T-cell (primary cell): ENCODE results near the gene FBLN2. TPM values are rescaled to one million over a fixed set of nuclear protein-coding genes. Genes with fewer than 3 reads are reported as not detected.

ENCODE experiments used
- ATAC-seq, 4 experiments: fragments of 200-7000 bp in 3 of 4; fragments of 150-1000 bp in 1 of 4; cut with Tn5 transposase; replicated peaks in 1 of 4; 1 replicate in 3 of 4; 2 replicates in 1 of 4; pipeline ENCODE4 v1.10.0; 2021; ENCODE audit warnings: moderate library complexity in 3 of 4, mild to moderate bottlenecking in 2 of 4, moderate number of reproducible peaks in 1 of 4
- CTCF ChIA-PET, 2 donors: fragments of 300-600 bp; sonication (Branson Sonifier 250); formaldehyde crosslinking; loops; one replicate each; lab custom pipeline; 2022; ENCODE audit warnings: antibody characterized with exemption in 2 of 2; lab: Charles Lee
- POLR2A ChIA-PET, 2 donors: fragments of 300-600 bp; sonication (Branson Sonifier 250); formaldehyde crosslinking; loops; one replicate each; lab custom pipeline; 2022; ENCODE audit warnings: antibody characterized with exemption in 2 of 2; lab: Charles Lee
- DNase-seq, 35 experiments: peaks; one replicate each; pipeline versions ENCODE4 v3.0.0 to v3.0.0-alpha.2; 2013 to 2023
- H3K27ac ChIP-seq: one replicate; pipeline ENCODE4 v1.5.1; 2013; ENCODE audit warnings: low read length
- H3K27me3 ChIP-seq, 2 experiments: replicated peaks in 1 of 2; 1 replicate in 1 of 2; 2 replicates in 1 of 2; pipeline versions ENCODE4 v1.6.1 to v1.7.0; 2013; ENCODE audit warnings: low read length in 1 of 2, mixed read lengths in 1 of 2; ENCODE audit not compliant: control insufficient read depth in 2 of 2, insufficient read depth in 2 of 2; ENCODE audit errors: extremely low read depth in 1 of 2
- H3K36me3 ChIP-seq, 2 donors: 1 replicate in 1 of 2; 2 replicates in 1 of 2; pipeline versions ENCODE4 v1.6.1 to v1.7.0; 2013; ENCODE audit warnings: low read length in 1 of 2; ENCODE audit not compliant: control insufficient read depth in 2 of 2, insufficient read depth in 1 of 2; ENCODE audit errors: extremely low read depth in 1 of 2
- H3K4me1 ChIP-seq, 2 experiments: 1 replicate in 1 of 2; 2 replicates in 1 of 2; pipeline versions ENCODE4 v1.6.1 to v1.7.0; 2013; ENCODE audit warnings: low read length in 2 of 2, mixed read lengths in 1 of 2; ENCODE audit not compliant: insufficient read depth in 2 of 2, control insufficient read depth in 1 of 2; ENCODE audit errors: extremely low read depth in 1 of 2
- H3K4me3 ChIP-seq, 2 donors: 1 replicate in 1 of 2; 2 replicates in 1 of 2; pipeline versions ENCODE4 v1.5.1 to v1.7.0; 2013; ENCODE audit warnings: mild to moderate bottlenecking in 2 of 2, low read length in 1 of 2, moderate library complexity in 1 of 2; ENCODE audit not compliant: control insufficient read depth in 1 of 2; ENCODE audit errors: extremely low read depth in 1 of 2
- H3K9me3 ChIP-seq: 2 replicates; pipeline ENCODE4 v1.7.0; 2013
- H3K27ac Mint-ChIP-seq, 2 donors: one replicate each; pipeline ENCODE4 v1.8.0; 2020 to 2021; ENCODE audit warnings: mild to moderate bottlenecking in 2 of 2, mixed read lengths in 2 of 2
- H3K27me3 Mint-ChIP-seq, 2 donors: one replicate each; pipeline ENCODE4 v1.8.0; 2021 to 2022; ENCODE audit warnings: mixed read lengths in 2 of 2
- H3K36me3 Mint-ChIP-seq: one replicate; pipeline ENCODE4 v1.8.0; 2021; ENCODE audit warnings: mixed read lengths
- H3K4me1 Mint-ChIP-seq, 3 donors: one replicate each; pipeline ENCODE4 v1.8.0; 2020 to 2022; ENCODE audit warnings: mixed read lengths in 3 of 3, mild to moderate bottlenecking in 1 of 3
- H3K4me3 Mint-ChIP-seq, 3 donors: one replicate each; pipeline ENCODE4 v1.8.0; 2020 to 2022; ENCODE audit warnings: mild to moderate bottlenecking in 3 of 3, mixed read lengths in 3 of 3, moderate library complexity in 3 of 3
- H3K9me3 Mint-ChIP-seq, 3 donors: one replicate each; pipeline ENCODE4 v1.8.0; 2020 to 2022; ENCODE audit warnings: mixed read lengths in 3 of 3
- WGBS: methylation state at CpG from one replicate; pipeline ENCODE4 v1.1.5; 2013; ENCODE audit warnings: missing lambda C conversion rate; ENCODE audit not compliant: insufficient coverage; 5-methylcytosine and 5-hydroxymethylcytosine counted together
- total RNA-seq, 35 experiments: library from RNA in 6 of 35; stranded (reverse) in 6 of 35; fragments of 120-200 nt in 1 of 35; gene quantifications; one replicate each; pipeline versions ENCODE4 v1.2.1 to v1.2.4 and lab custom pipeline; 2013 to 2026

FBLN2 gene
- total RNA-seq, 5 donors from 2014 or later (not counting 1 experiment from before 2014, with no cell fraction given), result 1.5 to 5.8 (median 2.8) TPM

DNA sequence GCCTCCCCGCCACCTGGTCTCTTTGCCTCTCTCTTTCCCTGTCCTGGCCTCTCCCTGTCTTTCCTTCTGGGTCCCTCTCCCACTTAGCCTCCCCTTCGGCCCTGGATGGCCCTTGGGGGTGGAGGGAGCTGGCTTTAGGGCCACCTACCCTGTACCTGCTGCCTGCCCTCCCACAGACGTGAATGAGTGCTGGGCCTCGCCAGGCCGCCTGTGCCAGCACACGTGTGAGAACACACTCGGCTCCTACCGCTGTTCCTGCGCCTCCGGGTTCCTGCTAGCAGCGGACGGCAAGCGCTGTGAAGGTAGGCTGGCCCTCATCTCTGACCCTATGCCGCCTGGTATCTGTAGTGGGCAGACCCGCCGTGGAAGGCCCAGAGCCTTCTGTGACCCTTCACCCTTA, 80.7 kb downstream of the FBLN2 start:
- H3K27me3 ChIP-seq, result peaks cover 0 to 5% of the 10 kb centered on the region in 2 experiments
- Mint-ChIP-seq H3K9me3 (no peaks in the 10 kb centered on the region), H3K4me1 (no peaks in the 10 kb centered on the region), H3K36me3 (no peaks in the 10 kb centered on the region), H3K4me3 (no peak overlapping the region), H3K27ac (no peak overlapping the region), H3K27me3 (no peaks in the 10 kb centered on the region)
- CTCF ChIA-PET, result no interaction called here
- no peak overlapping the region for H3K4me3 ChIP-seq
- H3K36me3 ChIP-seq, result no peaks in the 10 kb centered on the region
- DNase-seq (no peak), ATAC-seq (no peak)
- H3K27ac ChIP-seq, result no peak overlapping the region
- no peaks in the 10 kb centered on the region for H3K9me3 ChIP-seq
- 92% methylated on average over 14 of the region's 16 CpGs for WGBS
- POLR2A ChIA-PET, result no interaction called here
- H3K4me1 ChIP-seq, result no peaks in the 10 kb centered on the region

GRCh38 chr3:13631256-13631655, 82.3 kb downstream of the FBLN2 start:
- Mint-ChIP-seq H3K4me3 (no peak overlapping the region), H3K4me1 (no peaks in the 10 kb centered on the region), H3K27me3 (no peaks in the 10 kb centered on the region), H3K36me3 (no peaks in the 10 kb centered on the region), H3K27ac (no peak overlapping the region), H3K9me3 (no peaks in the 10 kb centered on the region)
- H3K27ac ChIP-seq, result no peak overlapping the region
- ATAC-seq, result no peak
- WGBS, result 77% methylated on average over 12 of the region's 13 CpGs
- no peak overlapping the region for H3K4me3 ChIP-seq
- H3K4me1 ChIP-seq, result no peaks in the 10 kb centered on the region
- H3K27me3 ChIP-seq, result peaks cover 0 to 8% of the 10 kb centered on the region in 2 experiments
- no peaks in the 10 kb centered on the region for H3K9me3 ChIP-seq
- DNase-seq, result no peak
- ChIA-PET CTCF (no interaction called here), POLR2A (no interaction called here)
- no peaks in the 10 kb centered on the region for H3K36me3 ChIP-seq

DNA sequence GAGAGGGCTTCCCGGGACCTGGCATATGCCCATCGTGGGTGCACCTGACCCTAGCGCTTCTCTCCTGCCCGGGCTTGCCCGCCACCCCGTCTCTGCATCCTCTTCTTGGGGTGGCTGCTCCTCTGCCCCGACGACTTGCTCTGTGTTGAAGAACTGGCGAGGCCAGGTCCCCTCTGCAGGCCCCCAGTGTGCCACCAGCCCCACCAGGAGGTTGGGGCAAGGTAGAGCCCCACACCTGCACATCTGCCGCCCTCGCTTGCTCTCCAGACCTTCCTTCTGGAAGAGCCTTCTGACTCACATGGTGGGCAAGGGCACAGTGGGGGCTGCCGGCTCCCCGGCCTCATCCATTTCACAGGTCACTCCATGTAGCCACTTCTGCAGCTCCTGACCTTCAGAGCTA, 84.3 kb downstream of the FBLN2 start:
- Mint-ChIP-seq H3K9me3 (no peaks in the 10 kb centered on the region), H3K4me3 (no peak overlapping the region), H3K4me1 (no peaks in the 10 kb centered on the region), H3K27ac (no peak overlapping the region), H3K36me3 (no peaks in the 10 kb centered on the region), H3K27me3 (peaks cover 0 to 2% of the 10 kb centered on the region in 2 donors)
- H3K9me3 ChIP-seq, result no peaks in the 10 kb centered on the region
- no peaks in the 10 kb centered on the region for H3K4me1 ChIP-seq
- WGBS, result 88% methylated on average over 13 of the region's 13 CpGs
- no peak for ATAC-seq
- no peak for DNase-seq
- H3K4me3 ChIP-seq, result no peak overlapping the region
- ChIA-PET CTCF (interaction anchor here in 1 of 2 donors (1.3 kb wide), 1 partner anchor 17 kb away, joined by 4 read pairs; no protein-coding TSS in a partner anchor), POLR2A (no interaction called here)
- no peak overlapping the region for H3K27ac ChIP-seq
- no peaks in the 10 kb centered on the region for H3K36me3 ChIP-seq
- peaks cover 0 to 12% of the 10 kb centered on the region in 2 experiments for H3K27me3 ChIP-seq

GRCh38 chr3:13634151-13634550, 85.2 kb downstream of the FBLN2 start:
- no peaks in the 10 kb centered on the region for H3K36me3 ChIP-seq
- WGBS, result 87% methylated on average over 18 of the region's 18 CpGs
- Mint-ChIP-seq H3K27ac (no peak overlapping the region), H3K4me3 (no peak overlapping the region), H3K9me3 (no peaks in the 10 kb centered on the region), H3K27me3 (peaks cover 0 to 2% of the 10 kb centered on the region in 2 donors), H3K4me1 (no peaks in the 10 kb centered on the region), H3K36me3 (no peaks in the 10 kb centered on the region)
- no peaks in the 10 kb centered on the region for H3K9me3 ChIP-seq
- ChIA-PET POLR2A (no interaction called here), CTCF (interaction anchor here in 1 of 2 donors (0.6 kb wide), 1 partner anchor 15 kb away, joined by 7 read pairs; no protein-coding TSS in a partner anchor)
- H3K27ac ChIP-seq, result no peak overlapping the region
- no peak for DNase-seq
- H3K4me3 ChIP-seq, result no peak overlapping the region
- no peak for ATAC-seq
- H3K4me1 ChIP-seq, result no peaks in the 10 kb centered on the region
- peaks cover 0 to 15% of the 10 kb centered on the region in 2 experiments for H3K27me3 ChIP-seq

DNA sequence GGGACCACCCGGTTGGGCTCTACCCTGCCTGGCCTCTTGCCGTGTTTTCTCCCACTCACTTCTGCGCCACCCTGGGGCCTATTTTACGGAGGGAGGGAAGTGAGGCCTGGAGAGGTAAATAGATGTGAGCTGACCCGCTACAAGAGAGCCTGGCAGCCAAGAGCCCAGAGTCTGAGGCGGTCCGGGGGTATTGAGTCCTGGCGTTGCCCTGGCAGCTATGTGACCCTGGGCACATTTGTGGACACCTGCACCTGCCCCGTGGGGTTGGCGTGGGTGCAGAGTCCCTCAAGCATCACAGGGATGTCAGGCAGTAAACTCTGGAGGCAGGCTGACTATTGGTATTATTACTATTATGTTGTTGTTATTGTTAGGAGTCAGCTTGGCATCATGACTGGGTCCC, 85.7 kb downstream of the FBLN2 start:
- CTCF ChIA-PET, result interaction anchor here in 1 of 2 donors (0.6 kb wide), 1 partner anchor 15 kb away, joined by 7 read pairs; no protein-coding TSS in a partner anchor
- 85% methylated on average over 8 of the region's 10 CpGs for WGBS
- H3K4me3 ChIP-seq, result no peak overlapping the region
- H3K4me1 ChIP-seq, result no peaks in the 10 kb centered on the region
- H3K27ac ChIP-seq, result no peak overlapping the region
- no peaks in the 10 kb centered on the region for H3K36me3 ChIP-seq
- Mint-ChIP-seq H3K27ac (no peak overlapping the region), H3K36me3 (no peaks in the 10 kb centered on the region), H3K27me3 (peaks cover 0 to 2% of the 10 kb centered on the region in 2 donors), H3K4me3 (no peak overlapping the region), H3K9me3 (no peaks in the 10 kb centered on the region), H3K4me1 (no peaks in the 10 kb centered on the region)
- no peaks in the 10 kb centered on the region for H3K9me3 ChIP-seq
- ATAC-seq, result no peak
- POLR2A ChIA-PET, result no interaction called here
- DNase-seq, result no peak
- H3K27me3 ChIP-seq, result peaks cover 0 to 17% of the 10 kb centered on the region in 2 experiments

- ChIA-PET CTCF (no interaction called here), POLR2A (no interaction called here)
- Histone ChIP-seq H3K27ac (no peak overlapping the region), H3K4me1 (no peaks in the 10 kb centered on the region), H3K4me3 (no peak overlapping the region), H3K36me3 (no peaks in the 10 kb centered on the region), H3K9me3 (no peaks in the 10 kb centered on the region), H3K27me3 (peaks cover 0 to 21% of the 10 kb centered on the region in 2 experiments)
- Mint-ChIP-seq H3K36me3 (no peaks in the 10 kb centered on the region), H3K4me3 (no peak overlapping the region), H3K4me1 (no peaks in the 10 kb centered on the region), H3K9me3 (no peaks in the 10 kb centered on the region), H3K27ac (no peak overlapping the region), H3K27me3 (peaks cover 0 to 5% of the 10 kb centered on the region in 2 donors)
- ATAC-seq (no peak), DNase-seq (no peak)
- 87% methylated on average over 14 of the region's 14 CpGs for WGBS
Measured at GRCh38 chr3:13636186-13636585, 87.3 kb downstream of the FBLN2 start.
